Measurements from ENCODE around the gene RGS16.

The RGS16 gene

GRCh38 chr1:182608845-182609610 is 4.8 kb upstream of the RGS16 start:
- DNase-seq (ENCODE audit: low spot score), result no peak

GRCh38 chr1:182608236-182608635 is 4.0 kb upstream of the RGS16 start:
- DNase-seq (ENCODE audit: low spot score), result no peak

GRCh38 chr1:182607566-182607965 is 3.4 kb upstream of the RGS16 start:
- DNase-seq (ENCODE audit: low spot score), result no peak

GRCh38 chr1:182603646-182604174 is 479 bp downstream of the RGS16 start:
- no peak for DNase-seq (ENCODE audit: low spot score)

DNA sequence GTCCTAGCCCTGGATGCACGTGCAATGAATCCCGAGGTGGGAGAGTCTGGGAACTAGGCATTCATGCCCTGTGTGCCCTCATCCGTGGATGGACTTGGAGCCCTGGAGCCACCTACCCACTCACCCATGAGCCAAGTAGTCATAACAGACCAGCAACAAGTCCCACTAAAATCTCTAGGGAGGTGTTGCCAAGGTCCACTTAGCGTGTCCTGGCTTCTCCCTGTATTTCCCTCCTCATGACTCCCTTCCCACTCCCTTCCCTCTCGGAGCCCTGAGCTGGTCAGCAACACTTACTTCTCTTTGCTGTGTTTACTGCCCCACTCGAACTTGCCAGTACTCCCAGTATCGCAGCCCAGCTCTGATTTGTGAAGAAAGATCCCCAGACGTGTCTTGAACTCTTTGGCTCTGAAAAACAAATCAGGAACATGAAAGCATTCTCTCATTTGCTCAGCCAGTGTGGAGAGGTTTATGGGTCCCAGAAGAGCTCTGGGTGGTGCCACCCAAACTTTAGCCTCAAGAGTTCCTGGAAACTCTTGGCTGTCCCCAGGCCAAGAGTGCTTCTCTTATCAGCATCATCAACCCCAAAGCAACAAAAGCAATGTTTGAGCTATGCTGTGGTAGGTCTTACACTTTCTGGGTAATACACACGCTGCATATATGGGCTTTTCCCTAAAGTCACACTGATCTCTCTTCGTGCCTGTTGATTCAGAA is 1.1 kb downstream of the RGS16 start:
- DNase-seq (ENCODE audit: low spot score), result no peak

- DNase-seq (ENCODE audit: low spot score), result no peak
Observed at GRCh38 chr1:182601913-182602312, 2.3 kb downstream of the RGS16 start.

GRCh38 chr1:182601416-182601786 is 2.8 kb downstream of the RGS16 start:
- peak; percentile 92 for DNase-seq (ENCODE audit: low spot score)

- no peak for DNase-seq (ENCODE audit: low spot score)
Observed at GRCh38 chr1:182600745-182601415, 3.3 kb downstream of the RGS16 start.

GRCh38 chr1:182600036-182600713 is 4.0 kb downstream of the RGS16 start:
- DNase-seq (ENCODE audit: low spot score), result no peak

- no peak for DNase-seq (ENCODE audit: low spot score)
Observed at GRCh38 chr1:182599339-182599738, 4.8 kb downstream of the RGS16 start.

GRCh38 chr1:182598296-182598695 is 5.9 kb downstream of the RGS16 start:
- DNase-seq (ENCODE audit: low spot score), result no peak

DNA sequence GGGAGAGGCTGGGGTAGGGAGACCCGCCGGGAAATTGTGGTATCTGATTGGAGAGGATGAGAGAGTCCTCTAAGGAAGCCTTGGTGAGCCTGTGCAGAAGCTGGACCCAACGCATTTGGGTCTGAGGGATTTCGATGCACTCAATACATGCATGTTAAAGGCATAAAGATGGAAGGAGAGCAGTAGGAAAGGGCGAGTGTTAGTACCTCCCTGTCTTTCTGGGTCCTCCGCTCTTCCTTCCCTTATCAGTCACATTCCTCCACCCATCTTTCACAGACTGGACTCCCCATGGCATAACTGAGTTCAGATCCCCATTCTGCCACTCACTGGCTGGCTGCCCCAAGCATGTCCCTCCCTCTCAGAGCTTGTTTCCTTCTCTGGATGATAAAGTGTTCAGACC is 7.3 kb downstream of the RGS16 start:
- DNase-seq (ENCODE audit: low spot score), result no peak

DNA sequence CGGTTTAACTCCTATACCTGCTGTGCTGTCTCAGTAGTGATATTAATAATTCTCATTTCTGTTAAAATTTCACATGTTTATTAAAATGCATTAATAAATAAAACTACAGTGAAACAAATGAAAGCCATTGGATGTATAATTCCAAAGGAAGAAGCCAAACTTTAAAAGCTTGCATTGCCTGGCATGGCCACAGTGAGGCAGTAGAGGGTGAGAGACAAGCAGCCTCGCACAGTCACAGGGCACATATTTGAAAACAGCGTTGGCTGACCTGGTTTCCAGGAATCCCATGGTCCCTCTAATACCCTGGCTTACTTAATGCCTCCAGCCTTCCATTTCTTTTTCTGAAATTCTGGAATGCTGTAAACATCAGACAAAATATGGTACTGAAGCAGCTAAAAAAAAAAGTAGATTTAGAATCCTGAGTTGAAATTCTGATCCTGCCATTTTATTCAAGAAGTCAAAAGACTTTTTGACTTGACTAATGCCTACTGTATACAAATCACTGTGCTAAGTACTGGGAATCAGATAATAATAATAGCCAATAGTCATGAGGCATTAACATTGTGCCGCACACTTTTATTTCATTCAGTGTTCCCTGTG is 8.4 kb downstream of the RGS16 start:
- DNase-seq (ENCODE audit: low spot score), result peak; percentile 71

- no peak for DNase-seq (ENCODE audit: low spot score)
Observed at GRCh38 chr1:182589931-182590330, 14.3 kb downstream of the RGS16 start.

DNA sequence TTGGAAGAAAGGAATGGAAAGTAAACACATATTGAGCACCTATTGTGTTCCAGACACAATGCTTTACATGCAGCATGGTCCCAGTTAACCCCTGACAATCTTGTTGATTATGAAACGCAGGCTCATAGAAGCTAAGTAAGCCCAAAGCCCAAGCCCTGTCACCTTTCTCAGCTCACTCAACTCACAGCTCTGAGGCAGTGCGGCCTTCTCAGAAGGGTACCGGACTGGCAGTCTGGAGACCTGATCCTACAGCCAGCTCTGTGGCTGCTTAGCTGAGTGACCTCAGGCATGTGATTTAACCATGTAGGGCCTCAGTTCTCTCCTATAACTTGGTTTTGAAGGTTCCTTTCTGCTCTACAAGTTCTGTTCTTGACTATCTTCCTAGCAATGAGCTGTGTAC is 14.7 kb downstream of the RGS16 start:
- DNase-seq (ENCODE audit: low spot score), result no peak

GRCh38 chr1:182588500-182589396 is 15.4 kb downstream of the RGS16 start, which contains the start of gene RNASEL:
RNASEL (minus strand) TSS chr1:182589256; CDS start chr1:182586806, 2,450 bp downstream.
- DNase-seq (ENCODE audit: low spot score), result peak; percentile 81

DNA sequence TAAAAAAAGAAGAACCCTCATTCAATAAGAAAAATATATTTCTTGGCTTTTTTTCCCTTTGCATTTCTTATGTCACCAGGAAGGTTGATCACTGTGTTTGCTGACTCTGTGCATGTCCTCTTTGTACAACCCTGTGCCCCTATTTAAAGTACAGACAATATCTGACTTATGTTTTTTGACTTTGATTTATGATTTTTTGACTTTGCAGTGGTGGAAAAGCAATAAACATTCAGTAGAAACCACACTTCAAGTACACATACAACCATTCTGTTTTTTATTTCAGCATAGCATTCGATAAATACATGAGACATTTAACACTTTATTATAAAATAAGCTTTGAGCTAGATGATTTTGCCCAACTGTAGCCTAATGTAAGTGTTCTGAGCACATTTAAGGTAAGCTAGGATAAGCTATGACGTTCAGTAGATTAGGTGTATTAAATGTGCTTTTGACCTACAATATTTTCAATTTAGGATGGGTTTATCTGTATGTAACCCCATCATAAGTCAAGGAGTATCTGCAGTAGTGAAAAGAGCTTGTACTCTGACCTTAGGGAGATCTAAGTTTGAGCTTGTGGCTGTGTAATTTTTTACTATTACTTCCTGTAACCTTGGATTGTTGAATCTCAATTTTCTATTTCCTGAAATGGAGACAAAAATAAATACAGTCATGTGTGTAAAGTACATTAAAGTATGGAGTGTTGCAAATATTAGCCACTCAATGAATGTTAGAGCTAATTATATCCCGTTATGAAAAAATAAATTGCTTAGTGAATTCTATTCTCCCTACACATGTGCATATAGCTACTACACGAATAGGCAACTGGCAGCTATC is 16.3 kb downstream of the RGS16 start:
- DNase-seq (ENCODE audit: low spot score), result no peak

- DNase-seq (ENCODE audit: low spot score), result no peak
Observed at GRCh38 chr1:182587093-182587492, 17.1 kb downstream of the RGS16 start.

GRCh38 chr1:182586380-182586779 is 17.8 kb downstream of the RGS16 start:
- no peak for DNase-seq (ENCODE audit: low spot score)

DNA sequence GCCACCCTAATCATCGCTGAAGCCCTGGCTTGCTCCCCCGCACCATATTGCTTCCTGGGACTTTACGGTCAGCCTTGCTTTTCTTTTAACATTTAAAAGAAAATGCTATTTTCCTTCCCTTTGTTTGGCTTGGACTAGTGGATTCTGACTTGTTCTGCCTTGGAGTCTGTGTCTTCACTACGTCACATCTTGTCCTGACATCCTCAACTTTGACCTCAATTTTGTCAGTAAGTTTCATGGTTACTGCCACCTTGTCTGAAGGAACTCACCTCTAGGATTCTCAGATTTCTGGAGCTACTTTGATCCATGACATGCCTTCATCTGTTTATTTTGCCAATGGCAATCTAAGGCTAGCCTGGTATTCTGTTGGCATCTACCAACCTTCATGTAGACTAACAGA is 19.4 kb downstream of the RGS16 start:
- DNase-seq (ENCODE audit: low spot score), result no peak
